GM18502 (cell line): ENCODE data around the gene RFPL4AL1.
"Not testable (repeated sequence)": the region's sequence is repeated elsewhere in the genome, so short reads cannot be mapped to it uniquely, and the experiment has no call there.

ENCODE experiments used
- ATAC-seq: cut with Tn5 transposase; IDR thresholded peaks from one replicate; pipeline ENCODE4 v1.9.1; 2021; ENCODE audit warnings: mild to moderate bottlenecking; ENCODE audit not compliant: unreplicated experiment, poor library complexity

Gene RFPL4AL1

GRCh38 chr19:55768818-55769217 lies at the start of gene RFPL4AL1:
TSS of gene RFPL4AL1 (plus strand) at chr19:55769118. CDS start at chr19:55771805, 2,687 bp downstream.
- ATAC-seq = not testable (repeated sequence)

GRCh38 chr19:55720214-55720746 lies 48.6 kb upstream of the RFPL4AL1 start:
- ATAC-seq = no peak

GRCh38 chr19:55720801-55721200 lies 48.1 kb upstream of the RFPL4AL1 start:
- no peak for ATAC-seq

DNA sequence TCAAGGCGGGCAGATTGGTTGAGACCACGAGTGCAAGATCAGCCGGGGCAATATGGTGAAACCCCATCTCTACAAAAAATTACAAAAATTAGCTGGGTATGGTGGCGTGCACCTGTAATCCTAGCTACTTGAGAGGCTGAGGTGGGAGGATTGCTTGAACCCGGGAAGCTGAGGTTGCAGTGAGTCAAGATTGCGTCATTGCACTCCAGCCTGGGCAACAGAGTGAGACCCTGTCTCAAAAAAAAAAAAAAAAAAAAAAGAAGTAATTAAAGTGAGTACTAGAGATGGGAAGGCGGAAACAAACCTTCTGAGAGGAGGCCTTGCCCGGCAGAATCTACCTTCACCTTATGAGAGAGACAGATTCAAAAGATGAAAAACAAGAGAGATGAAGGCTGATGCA lies 45.4 kb upstream of the RFPL4AL1 start:
- ATAC-seq = no peak

- ATAC-seq = not testable (repeated sequence)
These were observed 38.5 kb upstream of the RFPL4AL1 start for GRCh38 chr19:55730378-55730777.

DNA sequence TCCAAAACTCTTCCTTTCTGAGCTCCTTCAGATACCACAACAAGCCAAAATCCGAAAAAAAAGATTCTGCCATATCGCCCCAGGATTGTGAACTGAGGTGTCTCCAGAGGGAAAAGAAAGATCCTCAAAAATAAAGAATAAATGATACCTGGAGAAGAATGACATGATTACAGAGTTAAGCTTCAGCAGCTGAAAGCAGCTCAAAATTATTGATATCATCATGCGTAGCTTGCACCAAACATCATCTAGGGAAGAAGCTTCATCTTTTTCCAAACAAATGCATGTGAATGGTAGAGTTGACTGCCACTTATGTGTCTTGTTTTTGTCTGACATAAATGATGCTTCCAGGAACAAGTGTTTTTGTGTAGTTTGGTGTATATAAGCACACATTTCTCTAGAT lies 30.6 kb upstream of the RFPL4AL1 start, which contains the start of gene NLRP9:
Gene NLRP9, minus strand, starts transcription at position 101 of the 400 bp plus-strand sequence. Its CDS starts 28 bp downstream, at position 73.
- ATAC-seq = no peak

DNA sequence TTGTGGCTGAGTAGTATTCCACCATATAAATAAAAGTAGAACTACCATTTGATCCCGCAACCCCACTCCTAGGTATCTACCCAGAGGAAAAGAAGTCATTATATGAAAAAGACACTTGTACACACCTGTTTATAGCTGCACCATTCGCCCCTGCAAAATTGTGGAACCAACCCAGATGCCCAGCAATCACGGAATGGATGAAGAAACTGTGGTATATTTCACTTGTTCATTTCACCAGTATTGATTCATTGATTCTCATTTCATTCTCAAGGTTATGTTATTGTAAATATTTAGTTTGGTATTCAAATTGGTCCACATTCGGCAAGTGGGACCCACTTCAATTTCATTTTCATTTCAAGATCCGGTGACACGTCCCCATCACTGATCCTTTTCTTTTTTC lies 18.2 kb upstream of the RFPL4AL1 start:
- ATAC-seq = no peak

- ATAC-seq = no peak
These were observed 15.5 kb upstream of the RFPL4AL1 start for GRCh38 chr19:55753401-55753800.

GRCh38 chr19:55756808-55757207 lies 12.1 kb upstream of the RFPL4AL1 start:
- not testable (repeated sequence) for ATAC-seq

- ATAC-seq = not testable (repeated sequence)
These were observed 10.1 kb upstream of the RFPL4AL1 start, which contains the start of gene RFPL4A for GRCh38 chr19:55758797-55759196. TSS of gene RFPL4A (plus strand) at chr19:55759097. CDS start at chr19:55761801, 2,704 bp downstream.

DNA sequence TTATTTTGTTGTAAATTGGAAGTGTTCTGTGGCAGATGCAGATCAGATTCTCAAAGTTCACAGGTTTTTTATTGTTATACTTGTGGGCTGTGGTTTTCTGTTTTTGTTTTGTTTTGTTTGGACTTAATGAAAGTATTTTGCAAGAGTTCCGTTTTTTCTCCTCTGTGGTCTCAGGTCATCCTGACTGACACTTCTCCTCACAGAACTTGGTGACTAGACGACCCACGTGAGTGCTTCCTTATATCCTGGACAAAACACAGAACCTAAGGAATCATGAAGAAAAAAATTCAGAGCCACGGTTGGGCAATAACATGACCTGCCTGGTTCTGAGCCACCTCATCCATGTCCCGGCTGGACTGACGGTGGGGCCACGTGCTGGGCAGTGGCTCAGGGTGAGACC lies 2.5 kb upstream of the RFPL4AL1 start:
- no peak for ATAC-seq

DNA sequence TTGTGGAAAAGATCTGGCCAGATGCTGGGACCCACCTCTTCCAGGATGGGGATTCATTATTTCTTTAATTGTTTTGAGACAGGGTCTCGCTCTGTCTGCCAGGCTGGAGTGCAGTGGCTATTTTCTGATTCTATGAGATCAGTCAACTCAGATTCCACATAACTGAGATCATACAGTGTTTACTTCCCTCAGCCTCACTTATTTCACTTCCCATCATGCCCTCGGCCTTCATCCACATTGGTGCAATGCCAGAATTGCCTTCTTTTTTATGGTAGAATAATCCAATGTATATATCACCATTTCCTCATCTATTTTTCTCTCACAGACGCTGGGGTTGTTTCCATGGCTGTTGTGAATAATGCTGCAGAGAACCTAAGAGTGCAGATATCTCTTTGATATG lies 714 bp downstream of the RFPL4AL1 start:
- ATAC-seq = not testable (repeated sequence)

DNA sequence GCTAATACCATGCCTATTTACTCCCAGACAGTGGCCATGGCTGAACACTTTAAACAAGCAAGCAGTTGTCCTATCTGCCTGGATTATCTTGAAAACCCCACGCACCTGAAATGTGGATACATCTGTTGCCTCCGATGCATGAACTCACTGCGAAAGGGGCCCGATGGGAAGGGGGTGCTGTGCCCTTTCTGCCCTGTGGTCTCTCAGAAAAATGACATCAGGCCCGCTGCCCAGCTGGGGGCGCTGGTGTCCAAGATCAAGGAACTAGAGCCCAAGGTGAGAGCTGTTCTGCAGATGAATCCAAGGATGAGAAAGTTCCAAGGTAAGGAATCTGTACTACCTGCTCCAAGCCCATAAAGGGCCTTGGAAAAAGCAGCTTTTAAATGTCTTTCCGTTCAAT lies 8.6 kb downstream of the RFPL4AL1 start:
- ATAC-seq = no peak

DNA sequence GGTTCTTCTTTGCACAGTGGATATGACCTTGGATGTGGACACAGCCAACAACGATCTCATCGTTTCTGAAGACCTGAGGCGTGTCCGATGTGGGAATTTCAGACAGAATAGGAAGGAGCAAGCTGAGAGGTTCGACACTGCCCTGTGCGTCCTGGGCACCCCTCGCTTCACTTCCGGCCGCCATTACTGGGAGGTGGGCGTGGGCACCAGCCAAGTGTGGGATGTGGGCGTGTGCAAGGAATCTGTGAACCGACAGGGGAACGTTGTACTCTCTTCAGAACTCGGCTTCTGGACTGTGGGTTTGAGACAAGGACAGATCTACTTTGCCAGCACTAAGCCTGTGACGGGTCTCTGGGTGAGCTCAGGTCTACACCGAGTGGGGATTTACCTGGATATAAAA lies 9.4 kb downstream of the RFPL4AL1 start:
- ATAC-seq = no peak

- ATAC-seq = no peak
These were observed 12.2 kb downstream of the RFPL4AL1 start for GRCh38 chr19:55781112-55781511.

DNA sequence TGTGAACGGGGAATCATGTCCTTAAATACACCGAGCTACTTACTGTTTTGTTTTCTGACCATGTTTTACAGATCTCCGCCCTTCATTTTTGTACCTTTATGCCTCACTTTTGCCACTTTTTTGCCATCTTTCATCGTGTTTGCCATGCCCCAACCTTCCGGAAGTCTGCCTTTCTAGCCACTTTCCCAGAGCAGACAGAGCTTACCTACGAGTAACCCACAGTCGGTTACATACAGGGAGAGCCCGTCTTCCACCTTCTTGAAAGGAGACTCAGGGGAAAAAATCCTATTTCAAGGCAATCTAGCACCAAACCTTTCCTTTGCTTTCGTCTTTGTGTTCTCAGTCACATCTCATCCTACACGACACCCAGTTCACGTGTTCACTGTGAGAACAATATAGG lies 26.1 kb downstream of the RFPL4AL1 start:
- ATAC-seq = no peak

DNA sequence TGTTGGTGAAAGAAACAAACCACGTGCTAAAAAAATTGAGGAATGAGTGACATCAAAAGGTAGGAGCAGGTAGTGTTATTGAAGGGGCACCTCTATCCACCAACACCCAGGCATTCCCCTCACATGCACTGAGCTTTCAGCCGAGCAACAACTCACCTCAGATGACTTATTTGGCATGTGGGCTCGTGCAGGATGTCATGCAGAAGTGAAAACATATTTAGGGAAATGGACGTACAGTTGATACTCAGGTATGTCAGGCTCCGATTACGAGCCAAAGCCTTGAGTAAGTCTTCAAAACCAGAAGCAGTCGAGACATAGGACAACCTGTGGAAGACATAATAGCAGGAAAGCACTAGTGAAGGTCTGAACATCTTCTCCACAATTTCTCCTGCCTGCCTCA lies 32.5 kb downstream of the RFPL4AL1 start:
- ATAC-seq = no peak

DNA sequence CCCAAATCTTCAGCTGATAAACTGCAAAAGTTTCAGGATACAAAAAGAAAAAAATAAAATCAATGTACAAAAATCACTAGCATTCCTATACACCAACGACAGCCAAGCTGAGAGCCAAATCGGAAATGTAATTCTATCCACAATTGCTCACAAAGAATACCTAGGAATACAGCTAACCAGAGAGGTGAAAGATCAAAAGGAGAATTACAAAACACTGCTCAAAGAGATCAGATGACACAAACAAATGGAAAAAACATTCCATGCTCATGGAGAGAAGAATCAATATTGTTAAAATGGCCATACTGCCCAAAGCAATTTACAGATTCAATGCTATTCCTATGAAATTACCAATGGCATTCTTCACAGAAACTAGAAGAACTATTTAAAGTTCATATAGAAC lies 33.4 kb downstream of the RFPL4AL1 start:
- ATAC-seq = no peak

DNA sequence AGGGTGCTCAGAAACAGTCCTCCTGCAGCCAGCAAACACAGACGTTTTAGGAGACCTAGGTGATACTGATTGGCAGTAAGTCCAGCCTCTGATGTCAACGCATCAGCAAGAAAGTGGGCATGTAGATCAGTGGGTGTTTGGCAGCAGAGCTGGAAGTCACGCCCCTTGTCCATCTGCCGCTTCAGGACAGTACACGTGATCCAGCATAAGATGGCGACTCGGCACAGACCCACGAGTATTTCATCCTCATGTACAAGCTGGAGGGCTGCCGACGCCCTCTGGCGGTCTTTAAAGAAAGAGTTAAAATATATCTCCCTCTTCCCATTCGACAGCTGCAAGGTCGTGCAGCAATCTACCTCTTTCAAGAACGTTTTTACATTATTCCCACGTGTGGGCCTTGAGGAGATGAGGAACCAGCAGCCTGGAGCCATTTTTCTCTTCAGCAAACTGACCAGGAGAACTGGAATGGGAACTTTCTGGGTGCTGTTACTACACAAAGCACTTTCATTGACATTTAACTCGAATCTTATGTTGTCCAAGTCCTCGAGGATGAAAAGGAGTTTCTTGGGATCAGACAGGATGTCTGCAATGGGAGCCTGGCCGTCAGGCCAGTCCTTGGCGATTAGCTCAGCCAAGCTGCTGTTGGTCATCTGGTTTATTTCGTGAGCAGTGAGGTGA lies 40.6 kb downstream of the RFPL4AL1 start:
- no peak for ATAC-seq

DNA sequence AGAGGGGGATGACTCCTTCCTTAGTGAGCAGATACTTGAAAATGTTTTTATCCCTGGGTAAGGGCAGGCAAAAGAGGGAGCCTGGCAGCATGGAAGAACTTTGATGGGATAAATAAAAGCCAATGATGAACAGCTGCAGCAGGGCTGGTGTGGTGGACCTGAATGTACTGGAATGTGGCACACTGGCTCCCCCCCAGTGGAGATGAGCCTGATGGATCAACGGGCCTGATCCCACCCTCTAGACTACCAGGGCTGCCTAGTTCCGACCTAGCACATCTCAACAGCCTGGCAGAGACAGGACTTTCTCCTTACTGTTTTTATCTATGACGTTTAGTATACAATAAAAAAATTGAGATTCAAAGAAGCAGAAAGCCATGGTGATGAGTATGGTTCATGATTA lies 42.4 kb downstream of the RFPL4AL1 start:
- ATAC-seq = no peak

DNA sequence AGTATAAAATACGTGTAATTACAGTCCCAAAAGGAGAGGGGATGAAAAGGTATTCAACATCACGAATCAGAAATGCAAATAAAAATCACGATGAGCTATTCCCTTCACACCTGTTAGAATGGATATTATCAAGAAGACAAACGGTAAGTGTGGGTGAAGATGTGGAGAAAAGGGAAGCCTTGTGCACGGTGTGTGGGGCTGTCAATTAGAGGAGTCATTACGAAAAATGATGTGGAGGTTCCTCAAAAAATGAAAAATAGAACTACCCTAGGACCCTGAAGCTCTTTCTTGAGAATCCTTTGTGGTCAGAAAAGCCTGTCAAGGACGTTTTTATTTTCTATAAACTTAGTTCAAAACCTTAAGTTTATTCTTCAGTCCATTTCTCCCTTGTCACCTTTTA lies 43.5 kb downstream of the RFPL4AL1 start:
- no peak for ATAC-seq

- ATAC-seq = no peak
These were observed 45.0 kb downstream of the RFPL4AL1 start for GRCh38 chr19:55813906-55814305.
